ENCODE results near the gene ABHD6. TPM values are rescaled to one million over a fixed set of nuclear protein-coding genes. Genes with fewer than 3 reads are reported as not detected.

The ABHD6 gene
- polyA plus RNA-seq, 3 donors: 7.3 to 11.6 (median 9.0) TPM

- intact Hi-C loops (cut with micrococcal nuclease): no loop called here
- no peak overlapping the region for H3K4me3 Mint-ChIP-seq
- 72% methylated on average over 8 of the region's 9 CpGs for WGBS (ENCODE audit: insufficient coverage)
Measured at GRCh38 chr3:58202917-58203360, 34.7 kb upstream of the ABHD6 start.

DNA sequence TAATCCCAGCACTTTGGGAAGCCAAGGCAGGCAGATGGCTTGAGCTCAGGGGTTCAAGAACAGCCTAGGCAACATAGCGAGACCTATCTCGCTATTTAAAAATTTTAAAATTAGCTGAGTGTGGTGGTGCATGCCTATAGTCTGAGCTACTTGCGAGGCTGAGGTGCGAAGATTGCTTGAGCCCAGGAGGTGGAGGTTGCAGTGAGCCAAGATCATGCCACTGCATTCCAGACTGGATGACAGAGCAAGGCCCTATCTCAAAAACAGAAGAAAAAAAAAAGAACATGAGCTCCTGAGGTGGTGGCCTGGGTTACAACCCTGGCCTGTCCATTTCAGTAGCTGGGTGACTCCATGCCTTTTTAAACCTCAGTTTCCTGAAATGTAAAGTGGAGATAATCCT lies 34.1 kb upstream of the ABHD6 start:
- peaks cover 4 to 7% (median 6%) of the 10 kb centered on the region in 3 donors for H3K27me3 Mint-ChIP-seq (ENCODE audit: low read depth in 3 of 3)
- DNase-seq: no peak
- peaks cover 19% of the 10 kb centered on the region for H3K4me1 Mint-ChIP-seq
- no peak overlapping the region for H3K27ac Mint-ChIP-seq
- peaks cover 0 to 10% (median 4%) of the 10 kb centered on the region in 7 donors for H3K9me3 Mint-ChIP-seq
- no peak overlapping the region for H3K9ac ChIP-seq (ENCODE audit: insufficient read depth, low read length, poor library complexity, severe bottlenecking)
- no peak overlapping the region for H2AFZ ChIP-seq (ENCODE audit: insufficient read depth, low read depth, low read length, poor library complexity, severe bottlenecking)
- H3K36me3 Mint-ChIP-seq: no peaks in the 10 kb centered on the region
- no peaks in the 10 kb centered on the region for H4K20me1 ChIP-seq (ENCODE audit: insufficient read depth, low read length)
- intact Hi-C loops (cut with micrococcal nuclease): no loop called here
- H3K9me3 ChIP-seq (replicated peaks in 1 of 2; ENCODE audit: control insufficient read depth in 1 of 2, insufficient read depth in 1 of 2, low read length in 2 of 2): no peaks in the 10 kb centered on the region
- H3K36me3 ChIP-seq (replicated peaks in 1 of 2; ENCODE audit: control insufficient read depth in 1 of 2, insufficient read depth in 2 of 2, low read length in 2 of 2): no peaks in the 10 kb centered on the region
- H3K4me1 ChIP-seq (ENCODE audit: control insufficient read depth in 1 of 2, insufficient read depth in 2 of 2, low read length in 2 of 2): peaks cover 9 to 12% of the 10 kb centered on the region in 2 donors
- no peak overlapping the region for H3K27ac ChIP-seq (ENCODE audit: low read depth in 1 of 2, low read length in 2 of 2)
- WGBS (ENCODE audit: insufficient coverage): 100% methylated on average over 4 of the region's 4 CpGs
- H3K27me3 ChIP-seq (ENCODE audit: control insufficient read depth in 2 of 2, insufficient read depth in 2 of 2, low read length in 2 of 2): no peaks in the 10 kb centered on the region
- no peak for TF ChIP-seq CTCF (IDR thresholded peaks at IDR 0.05)
- H3K4me3 Mint-ChIP-seq: no peak overlapping the region
- no peak overlapping the region for H3K4me3 ChIP-seq (replicated peaks in 1 of 3; ENCODE audit: low read depth in 2 of 3, low read length in 3 of 3)
- H3K79me2 ChIP-seq (ENCODE audit: insufficient read depth, low read length): no peaks in the 10 kb centered on the region
- no peak overlapping the region for H3K4me2 ChIP-seq (replicated peaks; ENCODE audit: extremely low read depth, low read length, poor library complexity, severe bottlenecking)

More at GRCh38 chr3:58202917-58203360, 34.7 kb upstream of the ABHD6 start:
- no peak for DNase-seq
- no peak overlapping the region for H3K4me3 ChIP-seq (replicated peaks in 1 of 3; ENCODE audit: low read depth in 2 of 3, low read length in 3 of 3)
- no peak overlapping the region for H2AFZ ChIP-seq (ENCODE audit: insufficient read depth, low read depth, low read length, poor library complexity, severe bottlenecking)
- Mint-ChIP-seq H3K27ac (no peak overlapping the region), H3K36me3 (no peaks in the 10 kb centered on the region), H3K4me1 (peaks cover 21% of the 10 kb centered on the region), H3K9me3 (peaks cover 0 to 10% (median 4%) of the 10 kb centered on the region in 7 donors), H3K27me3 (ENCODE audit: low read depth in 3 of 3) (peaks cover 4 to 7% (median 4%) of the 10 kb centered on the region in 3 donors)
- no peaks in the 10 kb centered on the region for H3K9me3 ChIP-seq (replicated peaks in 1 of 2; ENCODE audit: control insufficient read depth in 1 of 2, insufficient read depth in 1 of 2, low read length in 2 of 2)
- no peaks in the 10 kb centered on the region for H3K36me3 ChIP-seq (replicated peaks in 1 of 2; ENCODE audit: control insufficient read depth in 1 of 2, insufficient read depth in 2 of 2, low read length in 2 of 2)
- H3K4me2 ChIP-seq (replicated peaks; ENCODE audit: extremely low read depth, low read length, poor library complexity, severe bottlenecking): no peak overlapping the region
- no peaks in the 10 kb centered on the region for H4K20me1 ChIP-seq (ENCODE audit: insufficient read depth, low read length)
- H3K79me2 ChIP-seq (ENCODE audit: insufficient read depth, low read length): no peaks in the 10 kb centered on the region
- no peak overlapping the region for H3K27ac ChIP-seq (ENCODE audit: low read depth in 1 of 2, low read length in 2 of 2)
- H3K9ac ChIP-seq (ENCODE audit: insufficient read depth, low read length, poor library complexity, severe bottlenecking): no peak overlapping the region
- no peaks in the 10 kb centered on the region for H3K27me3 ChIP-seq (ENCODE audit: control insufficient read depth in 2 of 2, insufficient read depth in 2 of 2, low read length in 2 of 2)
- peaks cover 9 to 12% of the 10 kb centered on the region in 2 donors for H3K4me1 ChIP-seq (ENCODE audit: control insufficient read depth in 1 of 2, insufficient read depth in 2 of 2, low read length in 2 of 2)
- TF ChIP-seq CTCF (IDR thresholded peaks at IDR 0.05): no peak

Measured in CD14-positive monocyte (primary cell).